GM23338 (cell line): Measurements from ENCODE around the gene EXTL1. TPM values are rescaled to one million over a fixed set of nuclear protein-coding genes. Genes with fewer than 3 reads are reported as not detected.

Source experiments
- ATAC-seq: fragments of 200-7000 bp; cut with Tn5 transposase; 3 replicates; pipeline ENCODE4 v1.9.1; 2020
- DNase-seq: peaks from one replicate; pipeline ENCODE4 v3.0.0-alpha.2; 2015; ENCODE audit warnings: low spot score
- H2AFZ ChIP-seq: fragments of 200-600 bp; sonication (generic); 2 replicates; pipeline ENCODE4 v1.8.0; 2016; ENCODE audit warnings: antibody characterized with exemption, mild to moderate bottlenecking, moderate library complexity
- H3F3A ChIP-seq: fragments of 200-600 bp; sonication (generic); replicated peaks from 2 replicates; pipeline ENCODE4 v1.8.0; 2017; ENCODE audit warnings: antibody characterized with exemption, mixed run types, low read depth
- H3K27ac ChIP-seq: fragments of 200-600 bp; sonication (generic); 2 replicates; pipeline ENCODE4 v1.6.1; 2016; ENCODE audit warnings: low read depth
- H3K27me3 ChIP-seq: fragments of 200-600 bp; sonication (generic); 2 replicates; pipeline ENCODE4 v1.8.0; 2016; ENCODE audit warnings: mild to moderate bottlenecking, mixed run types, moderate library complexity; ENCODE audit not compliant: insufficient read depth
- H3K36me3 ChIP-seq: fragments of 200-600 bp; sonication (generic); 2 replicates; pipeline ENCODE4 v1.8.0; 2016; ENCODE audit warnings: mild to moderate bottlenecking; ENCODE audit not compliant: insufficient read depth
- H3K4me1 ChIP-seq: fragments of 200-600 bp; sonication (generic); 2 replicates; pipeline ENCODE4 v1.8.0; 2016; ENCODE audit warnings: mild to moderate bottlenecking, moderate library complexity; ENCODE audit not compliant: insufficient read depth
- H3K4me2 ChIP-seq: fragments of 200-600 bp; sonication (generic); 2 replicates; pipeline ENCODE4 v1.7.1; 2017; ENCODE audit warnings: mixed run types
- H3K4me3 ChIP-seq: fragments of 200-600 bp; sonication (generic); 2 replicates; pipeline ENCODE4 v1.6.1; 2016; ENCODE audit warnings: mixed run types
- H3K79me2 ChIP-seq: fragments of 200-600 bp; sonication (generic); replicated peaks from 2 replicates; pipeline ENCODE4 v1.8.0; 2017; ENCODE audit warnings: mild to moderate bottlenecking; ENCODE audit not compliant: insufficient read depth
- H3K9me2 ChIP-seq: fragments of 200-600 bp; sonication (generic); 2 replicates; pipeline ENCODE4 v1.8.0; 2017; ENCODE audit not compliant: insufficient read depth
- H4K20me1 ChIP-seq: fragments of 200-600 bp; sonication (generic); replicated peaks from 2 replicates; pipeline ENCODE4 v1.8.0; 2017; ENCODE audit warnings: mild to moderate bottlenecking; ENCODE audit not compliant: insufficient read depth
- H3K27ac Mint-ChIP-seq: 2 replicates; pipeline ENCODE4 v1.8.0; 2020; ENCODE audit warnings: inconsistent platforms, mild to moderate bottlenecking, moderate library complexity, mixed read lengths
- H3K27me3 Mint-ChIP-seq: 3 replicates; pipeline ENCODE4 v1.8.0; 2022; ENCODE audit warnings: low read depth, mild to moderate bottlenecking, moderate library complexity, mixed read lengths, inconsistent platforms; ENCODE audit not compliant: insufficient read depth, poor library complexity
- H3K36me3 Mint-ChIP-seq: 3 replicates; pipeline ENCODE4 v1.8.0; 2021; ENCODE audit warnings: low read depth, mild to moderate bottlenecking, inconsistent platforms, moderate library complexity, mixed read lengths
- H3K4me1 Mint-ChIP-seq: 3 replicates; pipeline ENCODE4 v1.8.0; 2020; ENCODE audit warnings: mild to moderate bottlenecking, inconsistent platforms, mixed read lengths
- H3K4me3 Mint-ChIP-seq: 3 replicates; pipeline ENCODE4 v1.8.0; 2021; ENCODE audit warnings: moderate library complexity, mild to moderate bottlenecking, inconsistent platforms, mixed read lengths
- H3K9me3 Mint-ChIP-seq: 3 replicates; pipeline ENCODE4 v1.8.0; 2020; ENCODE audit warnings: moderate library complexity, mild to moderate bottlenecking, inconsistent platforms, mixed read lengths
- CREB1 ChIP-seq: fragments of 250-450 bp; sonication (Bioruptor Pico); IDR thresholded peaks from 2 replicates; pipeline ENCODE4 v1.5.0; 2020; ENCODE audit warnings: low read depth, mild to moderate bottlenecking, moderate library complexity
- CTCF ChIP-seq, 2 experiments: fragments of 200-600 bp in 1 of 2; sonication (generic) in 1 of 2; conservative IDR thresholded peaks; 2 replicates each; pipeline versions ENCODE4 v1.5.1 to v1.6.1; 2016 to 2017; ENCODE audit warnings: antibody characterized with exemption in 2 of 2, low read depth in 2 of 2, mild to moderate bottlenecking in 2 of 2, moderate library complexity in 1 of 2
- ETS1 ChIP-seq: IDR thresholded peaks from 2 replicates; pipeline ENCODE4 v1.6.1; 2016; ENCODE audit warnings: antibody characterized with exemption
- EZH2 ChIP-seq: fragments of 200-600 bp; sonication (generic); IDR thresholded peaks from one replicate; pipeline ENCODE4 v1.8.0; 2017; ENCODE audit warnings: antibody characterized with exemption, mild to moderate bottlenecking, low read depth; ENCODE audit not compliant: unreplicated experiment
- EZH2phosphoT487 ChIP-seq: fragments of 200-600 bp; sonication (generic); IDR thresholded peaks from one replicate; pipeline ENCODE4 v1.8.1; 2018; ENCODE audit warnings: antibody characterized with exemption; ENCODE audit not compliant: unreplicated experiment
- JUNB ChIP-seq: IDR thresholded peaks from one replicate; pipeline ENCODE4 v1.6.1; 2016; ENCODE audit warnings: antibody characterized with exemption; ENCODE audit not compliant: unreplicated experiment
- NANOG ChIP-seq: IDR thresholded peaks from 2 replicates; pipeline ENCODE4 v1.6.1; 2016; ENCODE audit warnings: antibody characterized with exemption, borderline replicate concordance
- POLR2AphosphoS5 ChIP-seq: IDR thresholded peaks from 2 replicates; pipeline ENCODE4 v1.6.1; 2016; ENCODE audit warnings: antibody characterized with exemption, low read depth
- REST ChIP-seq: IDR thresholded peaks from one replicate; pipeline ENCODE4 v1.6.1; 2018; ENCODE audit warnings: antibody characterized with exemption; ENCODE audit not compliant: unreplicated experiment
- STAT1 ChIP-seq: IDR thresholded peaks from one replicate; pipeline ENCODE4 v1.6.1; 2016; ENCODE audit warnings: antibody characterized with exemption; ENCODE audit not compliant: unreplicated experiment
- ZNF114 ChIP-seq: fragments of 250-450 bp; sonication (Bioruptor Pico); IDR thresholded peaks from 2 replicates; pipeline ENCODE4 v1.5.0; 2020; ENCODE audit warnings: mild to moderate bottlenecking, moderate library complexity
- ZNF331 ChIP-seq: fragments of 250-450 bp; sonication (Bioruptor Pico); IDR thresholded peaks from 2 replicates; pipeline ENCODE4 v1.5.0; 2020; ENCODE audit warnings: low read depth, mild to moderate bottlenecking, moderate library complexity
- ZNF462 ChIP-seq: fragments of 250-450 bp; sonication (Bioruptor Pico); IDR thresholded peaks from 2 replicates; pipeline ENCODE4 v1.5.0; 2020; ENCODE audit warnings: mild to moderate bottlenecking, moderate library complexity
- polyA plus RNA-seq: library from polyadenylated mRNA; unstranded; fragments of >200 nt; fragmentation: Nextera tagmentation; extraction: Ambion mirVana; gene quantifications from 2 replicates; pipeline ENCODE4 v1.2.1, GENCODE V29; 2016
- total RNA-seq: library from RNA; depleted of rRNA; stranded (reverse); fragments of >200 nt; shearing (Covaris generic); gene quantifications from 2 replicates; pipeline ENCODE4 v1.2.3, GENCODE V29; 2014

Gene EXTL1
- total and polyA plus RNA-seq, 2 experiments from 2014 or later, result 0.37 to 1.2 TPM

- no peak for TF ChIP-seq ZNF114 (CRISPR knock-in tag)
- no peak for TF ChIP-seq STAT1
- no peak for TF ChIP-seq EZH2phosphoT487
- no peak for TF ChIP-seq EZH2
- TF ChIP-seq POLR2AphosphoS5, result no peak
- TF ChIP-seq ZNF331 (CRISPR knock-in tag), result no peak
- no peak for TF ChIP-seq CTCF (conservative IDR thresholded peaks at IDR 0.05; ENCODE audit: low read depth in 2 of 2)
These were observed 16.3 kb downstream of the EXTL1 start (continued) for GRCh38 chr1:26037904-26038303.

GRCh38 chr1:26038477-26038876, 16.9 kb downstream of the EXTL1 start:
- Histone ChIP-seq H3K27me3 (peaks cover 42% of the 10 kb centered on the region), H2AFZ (no peak overlapping the region), H4K20me1 (no peaks in the 10 kb centered on the region), H3K36me3 (no peaks in the 10 kb centered on the region), H3F3A (no peaks in the 10 kb centered on the region), H3K79me2 (no peaks in the 10 kb centered on the region), H3K9me2 (no peaks in the 10 kb centered on the region), H3K4me1 (peaks cover 6% of the 10 kb centered on the region; the same call in 1 of the 2 replicates), H3K27ac (no peak overlapping the region), H3K4me2 (no peak overlapping the region), H3K4me3 (no peak overlapping the region)
- no peaks in the 10 kb centered on the region; the same call in 2 of the 3 replicates for H3K9me3 Mint-ChIP-seq
- H3K36me3 Mint-ChIP-seq, result no peaks in the 10 kb centered on the region
- peaks cover 39% of the 10 kb centered on the region for H3K27me3 Mint-ChIP-seq
- ATAC-seq (no peak), DNase-seq (no peak)
- peaks cover 5% of the 10 kb centered on the region; the same call in 2 of the 3 replicates for H3K4me1 Mint-ChIP-seq
- TF ChIP-seq NANOG (no peak), ZNF331 (CRISPR knock-in tag) (no peak), STAT1 (no peak), EZH2 (no peak), ETS1 (no peak), EZH2phosphoT487 (no peak), JUNB (no peak), ZNF462 (no peak), ZNF114 (CRISPR knock-in tag) (no peak), CREB1 (CRISPR knock-in tag) (no peak), REST (no peak)
- no peak overlapping the region for H3K27ac Mint-ChIP-seq
- no peak overlapping the region for H3K4me3 Mint-ChIP-seq
